K562 (cell line): ENCODE data around the gene KARS1. TPM values are rescaled to one million over a fixed set of nuclear protein-coding genes. Genes with fewer than 3 reads are reported as not detected.

Experiments used
- ATF4 ChIP-seq: fragments of 450-650 bp; formaldehyde crosslinking; IDR thresholded peaks from 2 replicates; pipeline ENCODE4 v1.4.0; 2022; ENCODE audit warnings: mild to moderate bottlenecking, moderate library complexity
- BHLHE40 ChIP-seq: IDR thresholded peaks from 2 replicates; pipeline ENCODE4 v1.6.1; 2011; ENCODE audit warnings: low read length, improper control_type of control experiment
- CC2D1A ChIP-seq: fragments of 450-650 bp; IDR thresholded peaks from 2 replicates; pipeline ENCODE4 v1.6.1; 2017; ENCODE audit warnings: mild to moderate bottlenecking
- CREB3L1 ChIP-seq: fragments of 450-650 bp; IDR thresholded peaks from 2 replicates; pipeline ENCODE4 v1.6.1; 2014; ENCODE audit warnings: low read depth, mild to moderate bottlenecking, moderate library complexity, borderline replicate concordance
- HDGF ChIP-seq: fragments of 450-650 bp; IDR thresholded peaks from 2 replicates; pipeline ENCODE4 v1.6.1; 2016
- HMG20A ChIP-seq: fragments of 450-650 bp; formaldehyde crosslinking; conservative IDR thresholded peaks from 2 replicates; pipeline ENCODE4 v1.4.0; 2020; ENCODE audit warnings: mild to moderate bottlenecking, mixed read lengths
- JUNB ChIP-seq: fragments of 450-650 bp; formaldehyde crosslinking; conservative IDR thresholded peaks from 2 replicates; pipeline ENCODE4 v1.4.0; 2020; ENCODE audit warnings: mild to moderate bottlenecking
- KAT8 ChIP-seq: fragments of 450-650 bp; IDR thresholded peaks from 2 replicates; pipeline ENCODE4 v1.6.1; 2016; ENCODE audit warnings: low read depth, mild to moderate bottlenecking
- KLF16 ChIP-seq: IDR thresholded peaks from 2 replicates; pipeline ENCODE4 v1.6.1; 2016; ENCODE audit warnings: antibody characterized with exemption
- SRF ChIP-seq, 2 experiments: fragments of 250-450, 450-650 bp in 1 of 2; sonication (Bioruptor Pico) in 1 of 2; sonication (generic) in 1 of 2; formaldehyde crosslinking; IDR thresholded peaks; 2 replicates each; pipeline versions ENCODE4 v1.5.0 to v1.5.1; 2020 to 2022; ENCODE audit warnings: mild to moderate bottlenecking in 1 of 2, missing genetic modification reagents in 1 of 2
- SRSF7 ChIP-seq: fragments of 200-400 bp; formaldehyde crosslinking; optimal IDR thresholded peaks from 2 replicates; pipeline ENCODE3; 2017; ENCODE audit warnings: mild to moderate bottlenecking, low read depth, low read length
- TBL1XR1 ChIP-seq, 2 experiments: IDR thresholded peaks; 2 replicates each; pipeline ENCODE4 v1.6.1; 2012; ENCODE audit warnings: improper control_type of control experiment in 2 of 2, low read length in 2 of 2, mild to moderate bottlenecking in 1 of 2
- TCF3 ChIP-seq: sonication (generic); formaldehyde crosslinking; IDR thresholded peaks from 2 replicates; pipeline ENCODE4 v1.4.0; 2020; ENCODE audit warnings: mild to moderate bottlenecking, missing genetic modification reagents
- ZBTB40 ChIP-seq, 2 experiments: fragments of 450-650 bp in 1 of 2; sonication (generic) in 1 of 2; formaldehyde crosslinking in 1 of 2; IDR thresholded peaks; 2 replicates each; pipeline versions ENCODE4 v1.7.1 to v1.9.0; 2016 to 2022; ENCODE audit warnings: inconsistent platforms in 1 of 2, mild to moderate bottlenecking in 1 of 2, missing genetic modification reagents in 1 of 2
- ZNF121 ChIP-seq: sonication (generic); formaldehyde crosslinking; conservative IDR thresholded peaks from 2 replicates; pipeline ENCODE4 v1.8.0; 2022; ENCODE audit warnings: missing genetic modification reagents
- ZNF140 ChIP-seq: fragments of 250-450 bp; sonication (Bioruptor Pico); IDR thresholded peaks from 2 replicates; pipeline ENCODE4 v1.8.0; 2021; ENCODE audit warnings: moderate library complexity, mild to moderate bottlenecking, inconsistent platforms
- ZNF655 ChIP-seq: fragments of 250-450 bp; sonication (Bioruptor Pico); IDR thresholded peaks from 2 replicates; pipeline ENCODE4 v1.5.0; 2021
- ZSCAN29 ChIP-seq: fragments of 450-650 bp; IDR thresholded peaks from 2 replicates; pipeline ENCODE4 v1.6.1; 2017
- polyA plus RNA-seq, 8 experiments: library from polyadenylated mRNA; depleted of rRNA in 4 of 8; stranded (reverse) in 5 of 8; unstranded in 3 of 8; fragments of >200 nt; fragmentation: Nextera tagmentation in 2 of 8; fragmentation: Illumina TruSeq in 1 of 8; extraction: Ambion mirVana in 2 of 8; extraction: Trizol in 1 of 8; gene quantifications; 2 replicates each; pipeline versions ENCODE4 v1.2.1 to v1.2.3, GENCODE V29; 2011 to 2014; ENCODE audit warnings: inconsistent platforms in 1 of 8, missing spikeins in 1 of 8
- total RNA-seq, 7 experiments: library from RNA; depleted of rRNA in 6 of 7; stranded (reverse); fragments of >200 nt in 6 of 7; fragmentation: Illumina TruSeq in 2 of 7; extraction: Trizol in 2 of 7; gene quantifications; 2 replicates each; pipeline versions ENCODE4 v1.2.1 to v1.2.3, GENCODE V29; 2011 to 2021; ENCODE audit warnings: low replicate concordance in 1 of 7

The KARS1 gene
- total and polyA plus RNA-seq, 9 of the 15 experiments (the other 6 are each of a cell fraction or from before 2014, with no cell fraction given), result 223 to 386 (median 304) TPM

- TF ChIP-seq ZBTB40 (IDR thresholded peaks at IDR 0.05) (no peak), ZBTB40 (CRISPR knock-in tag; IDR thresholded peaks at IDR 0.05) (no peak), SRF (CRISPR knock-in tag; IDR thresholded peaks at IDR 0.05) (no peak), ATF4 (CRISPR knock-in tag) (no peak), TCF3 (CRISPR knock-in tag) (peak; percentile 64), BHLHE40 (no peak), ZNF140 (CRISPR knock-in tag) (no peak), SRSF7 (no peak), HMG20A (CRISPR knock-in tag) (no peak), HDGF (no peak), ZNF655 (CRISPR knock-in tag) (no peak), KAT8 (no peak), CC2D1A (no peak), CREB3L1 (no peak), JUNB (peak; percentile 70), ZNF121 (no peak), KLF16 (0 out of 2 replicates have a peak, but pooled peaks have one; percentile 19), TBL1XR1 (IDR thresholded peaks at IDR 0.05; ENCODE audit: low read length in 2 of 2) (peak in 1 of 2 experiments; percentile 66; a peak in 1 of 4 replicates), ZSCAN29 (no peak)
These were observed 22.5 kb downstream of the KARS1 start (continued) for GRCh38 chr16:75624921-75625334.
